HepG2 (cell line): ENCODE results near the gene TEKT5. TPM values are rescaled to one million over a fixed set of nuclear protein-coding genes. Genes with fewer than 3 reads are reported as not detected.

Experiments
- AFF4 ChIP-seq: sonication (generic); formaldehyde crosslinking; IDR thresholded peaks from 2 replicates; pipeline ENCODE4 v1.4.0; 2020; ENCODE audit warnings: missing genetic modification reagents
- HDAC2 ChIP-seq: sonication (generic); formaldehyde crosslinking; IDR thresholded peaks from 2 replicates; pipeline ENCODE4 v1.4.0; 2020; ENCODE audit warnings: missing genetic modification reagents
- HES4 ChIP-seq: sonication (generic); formaldehyde crosslinking; IDR thresholded peaks from 2 replicates; pipeline ENCODE4 v1.9.0; 2021; ENCODE audit warnings: mild to moderate bottlenecking, missing genetic modification reagents, borderline replicate concordance
- RERE ChIP-seq: IDR thresholded peaks from 2 replicates; pipeline ENCODE4 v1.6.1; 2016; ENCODE audit warnings: low read depth, missing genetic modification reagents, missing compliant biosample characterization
- ZBTB39 ChIP-seq: sonication (generic); formaldehyde crosslinking; IDR thresholded peaks from 2 replicates; pipeline ENCODE4 v1.5.0; 2020; ENCODE audit warnings: missing genetic modification reagents
- ZFP36 ChIP-seq: fragments of 150-350 bp; IDR thresholded peaks from 2 replicates; pipeline ENCODE4 v1.6.1; 2018; ENCODE audit warnings: borderline replicate concordance, low read length, low read depth; ENCODE audit not compliant: partially characterized antibody
- ZNF317 ChIP-seq: sonication (generic); formaldehyde crosslinking; IDR thresholded peaks from 2 replicates; pipeline ENCODE4 v1.5.0; 2020; ENCODE audit warnings: mild to moderate bottlenecking, missing genetic modification reagents
- ZNF609 ChIP-seq: sonication (generic); formaldehyde crosslinking; IDR thresholded peaks from 2 replicates; pipeline ENCODE4 v1.4.0; 2020; ENCODE audit warnings: mild to moderate bottlenecking, missing genetic modification reagents, borderline replicate concordance
- polyA plus RNA-seq, 8 experiments: library from polyadenylated mRNA; depleted of rRNA in 3 of 8; stranded (reverse) in 7 of 8; unstranded in 1 of 8; fragments of >200 nt; fragmentation: Illumina TruSeq in 4 of 8; extraction: Trizol in 4 of 8; gene quantifications; 2 replicates each; pipeline versions ENCODE4 v1.2.1 to v1.2.3, GENCODE V29; 2011 to 2016; ENCODE audit warnings: low read depth in 4 of 8, missing spikeins in 1 of 8, mixed read lengths in 1 of 8; ENCODE audit not compliant: insufficient read depth in 1 of 8
- total RNA-seq, 5 experiments: library from RNA; depleted of rRNA; stranded (reverse); fragments of >200 nt; fragmentation: Illumina TruSeq; extraction: Trizol; gene quantifications; 2 replicates each; pipeline ENCODE4 v1.2.3, GENCODE V29; 2016; ENCODE audit warnings: low read depth in 1 of 5

Gene TEKT5
- total and polyA plus RNA-seq, 2 of the 13 experiments (the other 11 are each of a cell fraction or from before 2014, with no cell fraction given): 0.16 TPM; not detected in 1

DNA sequence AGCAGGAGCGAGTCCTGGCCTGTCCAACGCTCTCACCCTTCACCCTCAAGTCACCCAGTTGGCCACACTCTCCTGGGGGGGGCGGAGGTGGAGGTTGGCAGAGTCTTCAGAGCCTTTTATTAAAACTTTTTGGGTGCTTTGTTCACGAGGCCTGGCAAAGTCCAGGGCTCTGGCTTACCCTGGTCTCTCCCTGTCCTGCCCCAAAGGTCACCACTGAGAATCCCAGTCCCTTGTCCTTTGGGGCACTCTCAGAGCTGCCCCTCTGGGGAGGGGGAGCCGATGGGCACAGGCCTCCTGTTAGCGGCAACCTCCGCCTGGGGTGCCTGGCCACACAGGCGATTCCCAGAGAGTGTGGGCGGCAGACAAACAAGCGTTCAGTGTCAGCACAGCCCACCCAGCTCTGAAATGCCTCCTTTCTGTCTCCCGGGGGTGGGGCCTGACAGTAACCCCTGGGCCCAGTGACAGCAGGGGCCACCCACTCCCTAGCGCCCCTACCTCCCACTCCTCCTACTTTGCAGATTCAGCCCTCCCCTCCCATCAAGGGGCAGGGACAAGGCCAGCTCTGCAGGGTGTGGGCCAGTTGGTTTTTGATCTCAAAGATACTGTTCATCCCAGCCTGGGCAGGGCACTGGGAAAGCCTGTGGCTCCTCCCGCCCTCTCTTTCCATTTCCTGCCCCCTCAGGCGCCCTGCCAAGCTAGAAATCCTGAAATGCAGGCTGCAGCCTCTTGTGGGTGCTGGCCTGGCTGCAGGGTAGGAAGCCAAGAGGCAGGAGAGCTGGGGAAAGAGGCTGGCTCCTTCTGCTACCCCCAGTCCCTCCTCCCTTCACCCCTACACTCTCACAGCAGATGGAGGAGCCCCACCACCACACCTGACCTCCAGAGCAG, 77.7 kb downstream of the TEKT5 start (continued):
- no peak for TF ChIP-seq RERE (CRISPR knock-in tag)
- TF ChIP-seq AFF4 (CRISPR knock-in tag): no peak
- no peak; the same call in 1 of the 2 replicates for TF ChIP-seq HES4 (CRISPR knock-in tag)
- peak; percentile 85 for TF ChIP-seq ZNF609 (CRISPR knock-in tag)
- no peak for TF ChIP-seq ZFP36
- TF ChIP-seq HDAC2 (CRISPR knock-in tag): peak; percentile 84; the same call in 1 of the 2 replicates
- no peak for TF ChIP-seq ZBTB39
- peak; percentile 70; the same call in 1 of the 2 replicates for TF ChIP-seq ZNF317
